GM21528 (cell line): Measurements from ENCODE around the gene CRTAP.
"Not testable (repeated sequence)": the region's sequence is repeated elsewhere in the genome, so short reads cannot be mapped to it uniquely, and the experiment has no call there.

ENCODE experiments used
- ATAC-seq: cut with Tn5 transposase; IDR thresholded peaks from one replicate; pipeline ENCODE4 v1.9.1; 2021; ENCODE audit warnings: mild to moderate bottlenecking, moderate library complexity; ENCODE audit not compliant: unreplicated experiment, low FRiP score

Gene CRTAP

DNA sequence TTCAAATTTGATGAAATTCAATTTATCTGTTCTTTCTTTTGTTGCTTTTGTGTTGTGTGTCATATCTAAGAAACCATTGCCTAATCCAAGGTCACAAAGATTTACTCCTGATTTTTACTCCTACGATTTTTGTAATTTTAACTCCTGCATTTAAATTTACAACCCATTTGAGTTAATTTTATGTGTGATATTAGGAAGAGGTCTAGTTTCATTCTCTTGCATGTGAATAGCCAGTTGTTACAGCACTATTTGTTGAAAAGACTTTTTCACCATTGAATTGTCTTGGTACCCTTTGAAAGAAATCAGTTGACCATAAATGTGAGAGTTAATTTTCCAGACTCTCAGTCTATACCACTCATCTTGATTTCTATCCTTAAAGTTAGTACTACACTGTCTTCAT, 23.9 kb downstream of the CRTAP start:
- no peak for ATAC-seq

DNA sequence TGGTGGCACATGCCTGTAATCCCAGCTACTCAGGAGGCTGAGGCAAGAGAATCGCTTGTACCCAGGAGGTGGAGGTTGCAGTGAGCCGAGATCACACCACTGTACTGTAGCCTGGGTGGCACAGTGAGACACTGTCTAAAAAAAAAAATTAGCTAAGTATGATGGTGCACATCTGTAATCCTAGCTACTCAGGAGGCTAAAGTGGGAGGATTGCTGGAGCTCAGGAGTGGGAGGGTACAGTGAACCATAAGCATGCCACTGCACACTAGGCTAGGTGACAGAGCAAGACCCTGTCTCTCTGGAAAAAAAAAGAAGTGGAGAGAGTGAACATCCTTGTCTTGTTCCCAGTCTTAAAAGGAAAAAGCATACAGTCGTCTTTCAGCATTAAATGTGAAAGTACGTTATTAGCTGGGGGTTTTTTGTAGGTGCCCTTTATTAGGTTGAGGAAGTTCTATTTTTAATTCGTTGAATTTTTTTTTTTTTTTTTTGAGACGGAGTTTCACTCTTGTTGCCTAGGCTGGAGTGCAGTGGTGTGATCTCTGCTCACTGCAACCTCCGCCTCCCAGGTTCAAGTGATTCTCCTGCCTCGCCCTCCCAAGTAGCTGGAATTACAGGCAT, 25.3 kb downstream of the CRTAP start:
- ATAC-seq, result not testable (repeated sequence)

GRCh38 chr3:33139996-33140395, 26.2 kb downstream of the CRTAP start:
- ATAC-seq, result no peak

GRCh38 chr3:33141006-33141405, 27.2 kb downstream of the CRTAP start:
- ATAC-seq, result no peak

DNA sequence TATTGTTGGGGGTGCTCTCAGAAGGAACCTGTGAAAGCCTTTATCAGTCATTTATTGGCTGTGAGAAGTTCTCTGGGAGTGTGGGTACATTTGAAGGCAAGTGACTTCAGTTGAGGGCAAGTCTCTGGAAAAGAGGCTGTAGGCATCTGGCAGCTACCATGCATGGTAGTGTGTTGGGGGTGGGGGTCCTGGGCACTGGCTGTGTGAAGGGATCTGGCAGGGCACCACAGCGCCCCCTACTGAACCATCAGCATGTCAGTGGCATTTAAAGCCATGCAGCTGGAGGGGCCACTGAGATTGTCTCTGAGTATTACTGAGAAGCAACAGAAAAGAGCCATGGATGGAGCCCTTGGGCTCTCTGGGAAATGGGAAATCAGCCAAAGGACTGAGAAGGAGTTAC, 30.6 kb downstream of the CRTAP start:
- ATAC-seq, result no peak

- ATAC-seq, result no peak
Measured at GRCh38 chr3:33145221-33145900, 31.5 kb downstream of the CRTAP start.

DNA sequence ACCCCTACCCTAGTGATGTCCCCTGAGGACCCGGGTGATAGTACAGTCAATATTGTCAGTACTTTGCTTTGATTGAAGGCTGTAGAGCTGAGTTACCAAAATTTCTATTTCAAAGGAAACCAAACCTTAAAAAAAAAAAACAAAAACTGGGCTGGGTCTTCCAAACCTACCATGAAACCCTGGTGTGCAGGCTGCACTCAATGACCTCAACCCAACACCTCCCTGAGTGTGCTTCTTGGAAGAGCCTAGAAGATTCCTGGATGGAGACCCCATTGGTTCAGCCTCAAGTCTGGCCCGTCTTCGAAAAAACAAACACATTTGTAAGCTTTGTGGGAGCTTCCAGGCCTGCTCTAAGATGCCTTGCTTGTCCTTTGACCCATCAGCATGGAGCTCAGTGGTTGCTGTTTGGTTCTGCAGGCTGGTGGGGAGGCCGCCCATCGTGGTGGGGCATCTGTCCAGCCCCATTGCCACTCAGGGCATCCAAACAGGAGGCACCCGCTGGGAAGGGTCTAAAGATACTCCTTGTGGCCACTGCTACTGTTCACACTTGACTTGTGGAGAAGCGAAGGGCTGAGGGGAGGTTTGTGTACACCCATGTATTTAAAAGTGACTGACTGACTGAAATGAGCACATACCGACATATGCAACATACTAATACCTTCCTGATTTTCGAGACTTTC, 32.2 kb downstream of the CRTAP start:
- ATAC-seq, result no peak

DNA sequence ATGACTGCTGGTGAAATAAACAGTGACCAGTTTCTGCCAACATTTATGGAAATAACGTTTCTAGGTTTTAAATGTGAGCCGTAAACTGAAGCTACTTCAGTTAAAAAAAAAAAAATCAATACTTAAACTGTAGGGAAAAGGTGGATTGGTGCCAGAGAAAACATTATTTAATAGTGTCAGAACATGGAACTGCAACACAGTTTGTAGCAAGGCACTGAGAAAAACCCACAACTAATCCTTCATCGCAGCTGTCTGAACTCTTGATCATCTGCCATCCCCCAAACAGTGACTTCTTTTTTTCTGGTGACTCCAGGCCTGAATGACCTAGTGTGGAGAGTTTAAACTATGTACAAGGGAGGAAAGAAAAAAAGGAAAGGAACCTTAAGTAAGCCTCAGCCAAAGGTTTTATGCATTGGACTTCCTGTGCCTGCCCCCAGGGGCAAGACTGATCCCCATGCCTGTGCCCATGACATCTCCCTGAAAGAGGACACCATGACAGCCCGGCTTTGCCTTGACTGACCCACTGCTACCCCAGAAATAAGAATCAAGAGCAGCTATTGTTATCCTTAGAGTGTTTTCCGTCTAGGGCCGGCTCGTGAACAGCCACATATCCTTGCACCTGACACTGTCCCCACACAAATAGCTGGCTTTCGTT, 33.1 kb downstream of the CRTAP start:
- ATAC-seq, result no peak

GRCh38 chr3:33149342-33149741, 35.5 kb downstream of the CRTAP start:
- ATAC-seq, result no peak

- ATAC-seq, result no peak
Measured at GRCh38 chr3:33152363-33153360, 38.8 kb downstream of the CRTAP start.

DNA sequence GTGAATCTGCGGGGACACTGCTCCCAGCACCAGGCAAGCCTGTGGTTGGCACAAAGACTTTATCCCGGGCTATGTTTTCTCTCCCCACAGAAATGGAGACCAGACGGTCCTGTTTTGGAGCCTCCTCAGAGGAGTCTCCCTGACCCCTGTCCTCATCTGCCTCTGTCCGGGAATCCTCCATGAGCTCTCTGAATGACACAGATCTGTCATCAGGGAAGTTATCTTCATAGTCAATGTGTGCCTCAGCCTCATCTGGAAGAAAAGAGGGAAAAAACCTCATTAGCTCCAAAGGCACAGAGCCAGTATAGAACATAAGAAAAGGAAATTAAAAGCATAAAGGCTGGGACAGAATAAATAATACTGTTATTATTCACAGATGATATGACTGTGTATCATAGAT, 40.0 kb downstream of the CRTAP start:
- no peak for ATAC-seq

GRCh38 chr3:33155301-33155700, 41.5 kb downstream of the CRTAP start:
- ATAC-seq, result no peak

DNA sequence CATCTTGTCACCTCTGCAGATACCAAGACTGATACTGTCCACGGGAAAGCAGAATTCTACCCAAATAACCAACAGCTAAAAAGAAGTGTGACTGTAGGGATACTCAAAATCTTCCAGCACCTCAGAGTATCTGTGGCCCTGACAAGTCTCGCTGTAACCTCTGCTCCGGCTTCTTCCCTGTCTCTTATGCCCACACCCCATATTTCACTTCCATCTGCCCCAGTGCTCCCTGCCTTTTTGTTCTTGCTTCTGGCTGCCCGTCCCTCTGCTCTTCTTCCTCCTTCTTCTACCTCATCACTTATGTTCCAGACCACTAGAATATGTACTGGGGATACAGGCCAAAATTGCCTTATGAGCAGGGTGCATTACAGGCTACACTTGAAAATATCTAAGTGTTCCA, 45.4 kb downstream of the CRTAP start:
- ATAC-seq, result no peak

- no peak for ATAC-seq
Measured at GRCh38 chr3:33159981-33160380, 46.2 kb downstream of the CRTAP start.

DNA sequence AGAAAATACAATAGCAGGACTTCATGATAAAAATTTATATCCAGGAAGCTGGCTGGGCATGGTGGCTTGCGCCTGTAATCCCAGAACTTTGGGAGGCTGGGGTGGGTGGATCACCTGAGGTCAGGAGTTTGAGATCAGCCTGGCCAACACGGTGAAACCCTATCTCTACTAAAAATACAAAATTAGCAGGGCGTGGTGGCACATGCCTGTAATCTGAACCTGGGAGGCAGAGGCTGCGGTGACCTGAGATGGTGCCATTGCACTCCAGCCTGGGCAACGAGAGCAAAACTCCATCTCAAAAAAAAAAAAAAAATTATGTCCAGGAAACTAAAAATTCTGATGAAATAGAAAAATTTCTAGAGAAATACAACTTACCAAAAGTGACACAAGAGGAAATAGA, 48.8 kb downstream of the CRTAP start:
- ATAC-seq, result not testable (repeated sequence)

GRCh38 chr3:33165372-33165771, 51.6 kb downstream of the CRTAP start:
- ATAC-seq, result no peak

DNA sequence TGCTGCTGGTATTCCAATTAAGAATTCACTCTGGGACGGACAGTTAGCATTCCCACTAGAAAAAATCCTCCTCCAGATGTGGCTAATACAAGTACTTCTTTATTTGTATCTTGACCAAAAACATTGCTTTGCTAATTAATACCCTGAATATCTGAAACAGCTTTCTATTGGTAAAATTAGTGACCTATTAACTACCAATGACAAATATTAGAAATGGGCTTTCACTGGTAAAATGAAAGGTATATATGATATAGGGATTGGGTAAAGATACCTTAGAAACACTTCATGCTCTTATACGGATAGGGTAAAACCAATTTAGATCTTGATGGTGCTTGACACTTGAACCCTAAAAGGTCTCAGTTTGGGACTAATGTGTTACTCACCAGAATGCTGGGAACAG, 52.3 kb downstream of the CRTAP start:
- no peak for ATAC-seq

- ATAC-seq, result no peak
Measured at GRCh38 chr3:33167284-33167683, 53.5 kb downstream of the CRTAP start.

GRCh38 chr3:33167716-33168336, 54.0 kb downstream of the CRTAP start:
- no peak for ATAC-seq

DNA sequence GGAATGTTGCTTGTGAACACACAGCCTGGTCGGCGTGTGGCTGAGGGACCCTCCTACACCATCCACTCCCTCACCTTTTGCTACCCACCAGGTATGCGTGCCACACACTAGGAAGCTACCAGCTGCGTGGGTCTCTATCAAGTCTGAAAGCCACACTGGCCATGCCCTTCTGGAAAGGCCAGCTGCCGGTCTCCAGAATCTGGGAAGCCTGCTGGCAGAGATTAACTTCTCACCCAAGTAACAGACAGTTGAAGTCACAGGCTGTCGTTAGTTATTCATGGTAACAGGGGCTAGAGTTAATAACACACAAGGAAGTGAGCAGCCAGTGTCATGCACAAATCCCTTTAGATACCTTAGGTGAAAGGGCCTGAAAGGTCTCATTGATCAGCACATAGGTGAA, 56.7 kb downstream of the CRTAP start:
- ATAC-seq, result no peak
